K562 (cell line): ENCODE results near the gene FMN1. TPM values are rescaled to one million over a fixed set of nuclear protein-coding genes. Genes with fewer than 3 reads are reported as not detected.

Experiments
- ATAC-seq: fragments of 200-7000 bp; cut with Tn5 transposase; 3 replicates; pipeline ENCODE4 v1.9.1; 2020; ENCODE audit warnings: moderate library complexity
- BruUV-seq: library from RNA; stranded (reverse); fragments of 400-500 nt; replicated peaks from 2 replicates; lab custom pipeline; 2021; lab: Mats Ljungman, UMichigan
- CTCF ChIA-PET: fragments of 300-600 bp; formaldehyde crosslinking; extraction: SDS; loops from one replicate; lab custom pipeline; 2021; ENCODE audit warnings: low intra/inter-chr PET ratio; lab: Yijun Ruan, JAX
- POLR2A ChIA-PET: fragments of 300-600, 350-650 bp; sonication (Branson Sonifier 250); formaldehyde crosslinking; extraction: SDS; loops from one replicate; lab custom pipeline; 2021; ENCODE audit warnings: antibody characterized with exemption, inconsistent platforms; lab: Yijun Ruan, JAX
- DNase-seq, 4 experiments: peaks; one replicate each; pipeline versions ENCODE4 v3.0.0 to v3.0.0-alpha.2; 2011 to 2018; ENCODE audit warnings: low spot score in 3 of 4, mixed read lengths in 3 of 4; ENCODE audit errors: extremely low read depth in 1 of 4
- FAIRE-seq: peaks from 2 replicates; lab custom pipeline; 2011; peaks lifted over from hg19 to GRCh38; lab: Jason Lieb, UNC
- H2AFZ ChIP-seq: 2 replicates; pipeline ENCODE4 v1.6.0; 2011; ENCODE audit warnings: low read depth, low read length, control low read depth, inconsistent platforms
- H3K27ac ChIP-seq: fragments of 200-600 bp; 3 replicates; pipeline ENCODE4 v1.8.0; 2011; ENCODE audit warnings: low read depth, mild to moderate bottlenecking, control low read depth, inconsistent platforms, low read length, moderate library complexity, mixed read lengths; ENCODE audit errors: extremely low read depth
- H3K27me3 ChIP-seq, 2 experiments: fragments of 300-600 bp in 1 of 2; 2 replicates in 1 of 2; 3 replicates in 1 of 2; pipeline versions ENCODE4 v1.6.0 to v1.8.0; 2011; ENCODE audit warnings: inconsistent platforms in 2 of 2, low read length in 2 of 2, mild to moderate bottlenecking in 1 of 2, mixed read lengths in 1 of 2, moderate library complexity in 1 of 2; ENCODE audit not compliant: control insufficient read depth in 2 of 2, insufficient read depth in 2 of 2
- H3K36me3 ChIP-seq: fragments of 300-600 bp; 3 replicates; pipeline ENCODE4 v1.8.0; 2011; ENCODE audit warnings: mild to moderate bottlenecking, low read length, inconsistent platforms; ENCODE audit not compliant: control insufficient read depth, insufficient read depth
- H3K4me1 ChIP-seq, 2 experiments: fragments of 200-600 bp in 1 of 2; replicated peaks in 1 of 2; 2 replicates in 1 of 2; 3 replicates in 1 of 2; pipeline versions ENCODE4 v1.5.1 to v1.8.0; 2011; ENCODE audit warnings: inconsistent platforms in 2 of 2, low read length in 2 of 2, mild to moderate bottlenecking in 1 of 2, mixed read lengths in 1 of 2, moderate library complexity in 1 of 2; ENCODE audit not compliant: control insufficient read depth in 2 of 2, insufficient read depth in 2 of 2
- H3K4me2 ChIP-seq: 2 replicates; pipeline ENCODE4 v1.6.1; 2011; ENCODE audit warnings: low read length, control low read depth, inconsistent platforms, mixed read lengths; ENCODE audit not compliant: insufficient read depth
- H3K4me3 ChIP-seq: fragments of 200-600 bp; sonication (generic), shearing (Covaris generic); 2 replicates; pipeline ENCODE4 v1.5.1; 2016; ENCODE audit warnings: control low read depth, inconsistent platforms
- H3K79me2 ChIP-seq: fragments of 200-600 bp; 3 replicates; pipeline ENCODE4 v1.8.0; 2011; ENCODE audit warnings: low read length, inconsistent platforms; ENCODE audit not compliant: control insufficient read depth, insufficient read depth
- H3K9ac ChIP-seq, 2 experiments: 2 replicates each; pipeline versions ENCODE4 v1.6.0 to v1.6.1; 2011; ENCODE audit warnings: low read depth in 2 of 2, low read length in 2 of 2, control low read depth in 1 of 2, inconsistent platforms in 1 of 2, mild to moderate bottlenecking in 1 of 2, mixed read lengths in 1 of 2; ENCODE audit not compliant: insufficient read depth in 1 of 2
- H3K9me1 ChIP-seq: one replicate; pipeline ENCODE4 v1.6.0; 2011; ENCODE audit warnings: inconsistent platforms, mild to moderate bottlenecking, low read length, moderate library complexity; ENCODE audit not compliant: control insufficient read depth, insufficient read depth
- H3K9me3 ChIP-seq: replicated peaks from 2 replicates; pipeline ENCODE4 v1.5.1; 2011; ENCODE audit warnings: low read depth, low read length, inconsistent platforms; ENCODE audit not compliant: control insufficient read depth, insufficient read depth
- H4K20me1 ChIP-seq: replicated peaks from 2 replicates; pipeline ENCODE4 v1.6.1; 2011; ENCODE audit warnings: low read length, inconsistent platforms, mixed read lengths; ENCODE audit not compliant: control insufficient read depth, insufficient read depth
- MAX ChIP-seq: sonication (generic); formaldehyde crosslinking; IDR thresholded peaks from 2 replicates; pipeline ENCODE4 v1.9.0; 2022; ENCODE audit warnings: mild to moderate bottlenecking, missing genetic modification reagents
- NUFIP1 ChIP-seq: fragments of 450-650 bp; IDR thresholded peaks from 2 replicates; pipeline ENCODE4 v1.6.1; 2018; ENCODE audit not compliant: partially characterized antibody
- WGBS: fragments of 100-300 bp; shearing (Covaris generic); methylation state at CpG from one replicate; pipeline ENCODE4 v1.1.6; 2016; ENCODE audit warnings: low coverage, mixed read lengths; ENCODE audit not compliant: insufficient coverage; ENCODE audit errors: missing lambda C conversion rate; 5-methylcytosine and 5-hydroxymethylcytosine counted together
- in situ Hi-C: fragments of 300-500 bp; cut with MboI; formaldehyde crosslinking; loops from 4 replicates; pipeline ENCODE4 v1.15.0; 2018; ENCODE audit warnings: inconsistent platforms, mixed read lengths
- intact Hi-C: fragments of 100-400 bp; cut with micrococcal nuclease; formaldehyde crosslinking; loops from 2 replicates; pipeline ENCODE4 v1.14.2; 2022
- polyA plus RNA-seq, 8 experiments: library from polyadenylated mRNA; depleted of rRNA in 4 of 8; stranded (reverse) in 5 of 8; unstranded in 3 of 8; fragments of >200 nt; fragmentation: Nextera tagmentation in 2 of 8; fragmentation: Illumina TruSeq in 1 of 8; extraction: Ambion mirVana in 2 of 8; extraction: Trizol in 1 of 8; gene quantifications; 2 replicates each; pipeline versions ENCODE4 v1.2.1 to v1.2.3, GENCODE V29; 2011 to 2014; ENCODE audit warnings: inconsistent platforms in 1 of 8, missing spikeins in 1 of 8
- total RNA-seq, 7 experiments: library from RNA; depleted of rRNA in 6 of 7; stranded (reverse); fragments of >200 nt in 6 of 7; fragmentation: Illumina TruSeq in 2 of 7; extraction: Trizol in 2 of 7; gene quantifications; 2 replicates each; pipeline versions ENCODE4 v1.2.1 to v1.2.3, GENCODE V29; 2011 to 2021; ENCODE audit warnings: low replicate concordance in 1 of 7

The FMN1 gene
- total and polyA plus RNA-seq, 9 of the 15 experiments (the other 6 are each of a cell fraction or from before 2014, with no cell fraction given) = 0.03 to 0.07 (median 0.04) TPM; not detected in 6

GRCh38 chr15:32882955-32883354 is 311.6 kb downstream of the FMN1 start:
- Histone ChIP-seq H3K4me1 (peaks cover 0 to 2% of the 10 kb centered on the region in 2 experiments; a peak in 1 of 5 replicates), H2AFZ (peak overlapping the region; percentile 60; the same call in 1 of the 2 replicates), H3K4me2 (no peak overlapping the region), H4K20me1 (no peaks in the 10 kb centered on the region), H3K36me3 (no peaks in the 10 kb centered on the region), H3K9me1 (no peaks in the 10 kb centered on the region), H3K9ac (no peak overlapping the region), H3K79me2 (no peaks in the 10 kb centered on the region), H3K4me3 (no peak overlapping the region), H3K9me3 (no peaks in the 10 kb centered on the region), H3K27me3 (no peaks in the 10 kb centered on the region; a peak in 1 of 5 replicates), H3K27ac (no peak overlapping the region)
- BruUV-seq = no TSS peak
- 37% methylated on average over 4 of the region's 4 CpGs for WGBS
- ATAC-seq (no peak), DNase-seq (no peak), FAIRE-seq (peak; percentile 19)
- intact Hi-C loops = no loop called here
- in situ Hi-C loops = no loop called here
- CTCF ChIA-PET = no interaction called here
- POLR2A ChIA-PET = no interaction called here
- TF ChIP-seq MAX = no peak

DNA sequence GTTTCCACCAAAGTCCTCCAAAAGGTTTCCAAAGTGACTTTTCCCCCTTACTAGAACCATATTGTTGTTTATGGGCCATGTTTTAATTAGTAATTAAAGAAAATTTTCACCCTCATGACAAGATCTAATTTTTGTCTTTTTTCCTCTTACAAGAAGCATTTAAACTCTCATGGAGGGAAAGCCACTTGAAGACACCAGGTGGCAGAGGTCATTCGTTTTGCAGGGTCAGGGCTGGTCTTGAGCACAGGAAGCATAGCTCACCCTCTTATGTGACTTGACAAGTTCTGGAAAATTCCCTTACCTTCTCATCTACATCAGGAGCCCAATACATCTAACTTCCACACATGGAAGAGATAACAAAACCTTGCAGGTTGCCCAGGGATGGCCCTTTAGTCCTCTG is 313.0 kb downstream of the FMN1 start:
- no peaks in the 10 kb centered on the region for H4K20me1 ChIP-seq
- H3K27me3 ChIP-seq = no peaks in the 10 kb centered on the region; a peak in 1 of 5 replicates
- ChIA-PET POLR2A (no interaction called here), CTCF (no interaction called here)
- no peak for TF ChIP-seq NUFIP1
- H3K9me1 ChIP-seq = no peaks in the 10 kb centered on the region
- no peak overlapping the region for H2AFZ ChIP-seq
- H3K4me2 ChIP-seq = no peak overlapping the region
- in situ Hi-C loops (no loop called here), intact Hi-C loops (no loop called here)
- H3K9ac ChIP-seq = no peak overlapping the region
- 0% methylated on average over 1 of the region's 1 CpG for WGBS
- no peaks in the 10 kb centered on the region for H3K9me3 ChIP-seq
- no TSS peak for BruUV-seq
- peaks cover 0 to 2% of the 10 kb centered on the region in 2 experiments; a peak in 1 of 5 replicates for H3K4me1 ChIP-seq
- ATAC-seq = no peak
- H3K79me2 ChIP-seq = no peaks in the 10 kb centered on the region
- no peak overlapping the region for H3K27ac ChIP-seq
- FAIRE-seq = no peak
- no peaks in the 10 kb centered on the region for H3K36me3 ChIP-seq
- no peak for DNase-seq
- H3K4me3 ChIP-seq = no peak overlapping the region
